ENCODE results near the gene PARG.
"Not testable (repeated sequence)": the region's sequence is repeated elsewhere in the genome, so short reads cannot be mapped to it uniquely, and the experiment has no call there.

Gene PARG

DNA sequence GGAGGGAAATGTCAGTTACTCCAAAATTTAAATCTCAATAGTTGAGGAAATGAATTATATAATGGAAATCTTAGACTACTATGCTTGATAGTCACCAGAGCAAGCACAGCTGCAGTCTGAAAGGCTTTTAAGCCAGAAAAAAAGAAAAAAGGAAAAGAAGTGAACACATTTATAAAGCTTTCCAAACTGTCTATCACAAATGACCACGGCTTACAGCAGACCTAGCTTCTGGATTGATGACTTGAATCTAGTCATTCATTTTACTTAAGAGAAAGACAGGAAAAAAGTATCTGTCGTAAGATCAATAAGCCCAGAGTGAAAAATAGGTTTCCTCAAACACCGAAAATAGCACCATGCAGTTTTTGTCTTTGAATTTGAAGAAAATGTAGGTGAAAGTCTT, 111.8 kb downstream of the PARG start:
- DNase-seq (ENCODE audit: low read depth) = no peak

DNA sequence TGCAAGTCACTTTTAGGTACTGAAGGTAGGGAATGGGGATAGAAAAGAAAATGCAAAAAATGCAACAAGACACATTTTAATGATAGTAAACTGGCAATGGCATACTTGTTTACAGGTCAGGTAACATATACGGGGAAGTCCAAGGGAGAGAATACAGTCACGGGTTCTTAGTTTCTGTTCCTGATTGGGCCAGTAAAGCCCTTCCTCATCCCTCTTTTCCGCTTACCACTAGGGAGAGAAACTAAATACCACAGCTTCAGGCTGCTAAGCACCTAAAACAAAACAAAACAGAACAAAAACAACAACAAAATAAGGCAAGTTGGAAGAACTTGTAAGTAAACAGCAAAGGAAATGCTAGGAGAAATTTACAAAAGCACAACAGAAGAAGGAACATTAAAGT, 114.5 kb downstream of the PARG start:
- no peak for DNase-seq (ENCODE audit: low read depth)

GRCh38 chr10:49819234-49819958, 122.4 kb downstream of the PARG start:
- DNase-seq (ENCODE audit: low read depth) = no peak

- DNase-seq (ENCODE audit: low read depth) = no peak
Measured at GRCh38 chr10:49817845-49818244, 124.0 kb downstream of the PARG start.

- no peak for DNase-seq (ENCODE audit: low read depth)
Measured at GRCh38 chr10:49803988-49804387, 137.8 kb downstream of the PARG start.

- no peak for DNase-seq (ENCODE audit: low read depth)
Measured at GRCh38 chr10:49798275-49798674, 143.6 kb downstream of the PARG start.

- DNase-seq (ENCODE audit: low read depth) = no peak
Measured at GRCh38 chr10:49791100-49791499, 150.7 kb downstream of the PARG start.

GRCh38 chr10:49784681-49785080, 157.1 kb downstream of the PARG start:
- no peak for DNase-seq (ENCODE audit: low read depth)

GRCh38 chr10:49783645-49784044, 158.2 kb downstream of the PARG start:
- DNase-seq (ENCODE audit: low read depth) = no peak

DNA sequence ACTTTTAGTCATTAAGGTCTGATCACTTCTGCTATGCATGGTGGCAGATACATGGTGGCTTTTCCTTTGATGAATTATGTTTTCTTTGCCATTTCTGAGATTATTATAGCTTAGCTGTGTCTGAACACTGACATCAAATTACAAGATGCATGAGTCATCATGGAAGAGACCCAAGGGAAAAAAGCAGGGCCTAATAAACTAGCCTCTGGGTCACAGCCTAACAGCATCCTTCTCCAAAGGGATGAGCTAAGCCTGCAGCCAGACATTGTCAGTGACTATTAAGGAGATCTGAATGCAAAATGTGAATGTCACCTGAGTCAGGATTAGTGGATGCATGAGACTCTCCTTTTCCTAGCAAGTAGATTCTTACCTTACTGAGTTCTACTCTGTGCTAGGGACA, 160.6 kb downstream of the PARG start:
- no peak for DNase-seq (ENCODE audit: low read depth)

DNA sequence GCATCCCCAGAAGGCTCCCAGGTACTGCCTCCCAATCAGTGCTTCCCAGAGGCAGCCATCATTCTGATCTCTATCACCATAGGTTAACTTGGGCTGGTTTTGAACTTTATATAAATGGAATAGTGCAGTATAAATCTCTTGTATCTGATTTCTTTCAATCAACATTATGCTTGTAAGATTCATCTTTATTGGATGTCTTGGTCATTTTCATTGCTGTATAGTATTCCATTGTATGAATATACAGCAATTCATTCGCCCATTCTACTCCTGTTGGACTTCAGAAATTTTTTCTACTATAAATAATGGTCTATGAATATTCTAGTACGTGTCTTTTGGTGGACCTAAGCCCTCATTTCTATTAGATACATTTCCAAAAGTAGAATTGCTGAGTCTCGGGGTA, 163.6 kb downstream of the PARG start:
- DNase-seq (ENCODE audit: low read depth) = no peak

GRCh38 chr10:49776851-49777250, 165.0 kb downstream of the PARG start:
- no peak for DNase-seq (ENCODE audit: low read depth)

GRCh38 chr10:49775014-49775413, 166.8 kb downstream of the PARG start:
- no peak for DNase-seq (ENCODE audit: low read depth)

DNA sequence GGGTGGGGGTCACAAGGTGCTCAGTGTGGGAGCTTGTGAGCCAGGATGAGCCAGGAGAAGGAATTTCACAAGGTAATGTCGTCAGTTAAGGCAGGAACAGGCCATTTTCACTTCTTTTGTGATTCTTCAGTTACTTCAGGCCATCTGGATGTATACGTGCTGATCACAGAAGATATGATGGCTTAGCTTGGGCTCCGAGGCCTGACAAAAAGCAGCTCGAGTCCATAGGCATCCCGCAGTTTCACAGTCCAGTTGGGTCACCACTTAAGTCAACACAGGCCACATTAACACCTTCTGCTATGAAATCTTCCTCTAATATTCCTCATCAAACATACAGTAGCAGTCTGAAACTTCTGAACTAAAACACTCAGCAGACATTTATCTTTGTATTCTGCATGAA, 168.9 kb downstream of the PARG start:
- DNase-seq (ENCODE audit: low read depth) = not testable (repeated sequence)

GRCh38 chr10:49771046-49771445, 170.8 kb downstream of the PARG start:
- DNase-seq (ENCODE audit: low read depth) = not testable (repeated sequence)

DNA sequence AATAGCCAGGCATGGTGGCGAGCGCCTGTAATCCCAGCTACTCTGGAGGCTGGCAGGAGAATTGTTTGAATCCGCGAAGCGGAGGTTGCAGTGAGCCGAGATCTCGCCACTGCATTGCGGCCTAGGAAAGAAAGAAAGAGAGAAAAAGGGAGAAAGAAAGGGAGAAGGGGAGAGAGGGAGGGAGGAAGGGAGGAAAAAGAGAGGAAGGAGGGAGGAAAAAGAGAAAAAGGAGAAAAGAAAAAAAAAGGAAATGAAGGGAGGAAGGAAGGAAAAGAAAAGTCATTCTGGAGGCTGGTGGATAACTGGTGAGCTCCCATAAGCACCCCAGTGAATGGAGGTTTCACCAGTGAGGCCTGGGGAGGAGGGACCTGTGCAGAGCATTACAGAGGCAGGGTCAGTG, 172.1 kb downstream of the PARG start:
- DNase-seq (ENCODE audit: low read depth) = no peak

DNA sequence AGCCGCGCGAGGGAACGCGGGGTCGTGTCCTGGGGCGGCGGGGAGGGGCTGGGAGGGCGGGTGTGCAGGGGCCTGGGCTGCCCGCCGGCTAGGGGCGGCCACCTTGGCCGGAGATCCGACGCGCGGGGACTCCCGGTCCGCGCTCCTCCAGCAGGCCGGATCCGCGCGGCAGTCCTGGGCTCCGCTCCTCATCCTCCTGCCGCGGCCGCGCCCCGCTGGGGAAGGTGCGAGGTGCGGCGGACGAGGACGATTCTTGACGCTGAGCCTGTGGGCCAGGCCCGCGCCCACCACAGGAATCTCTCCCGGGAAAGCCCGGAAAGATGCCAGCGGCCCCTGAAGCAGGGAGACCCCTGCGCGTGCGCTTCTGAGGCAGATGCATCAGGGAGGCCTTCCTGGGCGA, 173.1 kb downstream of the PARG start:
- DNase-seq (ENCODE audit: low read depth) = no peak

DNA sequence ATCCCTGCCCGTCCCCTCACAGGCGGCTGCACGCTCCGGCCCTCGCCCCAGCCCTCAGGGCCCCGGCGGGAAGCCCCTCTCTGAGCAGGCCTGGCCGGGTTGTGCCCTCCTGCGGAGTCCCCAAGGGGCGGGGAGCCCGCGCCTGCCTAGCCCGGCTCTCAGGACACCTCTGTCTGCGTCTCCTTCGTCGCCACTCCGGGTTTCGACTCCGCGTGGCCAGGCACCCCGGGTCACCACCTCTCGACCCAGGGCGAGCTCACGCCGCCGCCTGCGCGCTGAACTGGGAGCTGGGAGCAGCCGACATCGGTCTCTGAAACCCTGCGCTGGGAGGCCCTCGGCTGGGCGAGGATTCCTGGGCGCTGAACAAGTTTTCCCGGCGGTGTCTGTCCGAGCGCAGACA, 173.5 kb downstream of the PARG start:
- no peak for DNase-seq (ENCODE audit: low read depth)

Data from stimulated activated CD8-positive, alpha-beta memory T cell treated with anti-CD3 and anti-CD28 coated beads, Interleukin-15, amount 100 ng/mL, for 24 hours (primary cell).